SU-DHL-6 (cell line): Measurements from ENCODE around the gene HSD17B4.
"Not testable (repeated sequence)": the region's sequence is repeated elsewhere in the genome, so short reads cannot be mapped to it uniquely, and the experiment has no call there.

ENCODE experiments used
- CTCF ChIP-seq: fragments of 200-600 bp; sonication (generic); IDR thresholded peaks from one replicate; pipeline ENCODE4 v1.5.1; 2017; ENCODE audit warnings: antibody characterized with exemption, mild to moderate bottlenecking, low read length, moderate library complexity; ENCODE audit not compliant: insufficient read depth, poor library complexity, severe bottlenecking
- EZH2phosphoT487 ChIP-seq: fragments of 200-600 bp; sonication (generic), shearing (Covaris generic); conservative IDR thresholded peaks from 2 replicates; pipeline ENCODE4 v1.6.1; 2018; ENCODE audit warnings: mild to moderate bottlenecking, antibody characterized with exemption, low read length, moderate library complexity, mixed read lengths

GRCh38 chr5:119517115-119517514, 64.8 kb downstream of the HSD17B4 start:
- TF ChIP-seq CTCF, EZH2phosphoT487: not testable (repeated sequence)
